ENCODE results near the gene EFNA4.

GRCh38 chr1:155068599-155068998 is 5.1 kb downstream of the EFNA4 start:
- TF ChIP-seq EHMT2 (IDR thresholded peaks at IDR 0.05; ENCODE audit: low read depth) (no peak), HDAC2 (IDR thresholded peaks at IDR 0.05) (no peak), CTCF (IDR thresholded peaks at IDR 0.05) (no peak), CEBPB (IDR thresholded peaks at IDR 0.05) (no peak)

Data from A549 (cell line).